Stimulated activated CD8-positive, alpha-beta memory T cell treated with anti-CD3 and anti-CD28 coated beads, Interleukin-7, amount 100 ng/mL, for 4 hours (primary cell): ENCODE measurements around the gene SLC24A3.

Source experiments
- DNase-seq, 2 donors: peaks; one replicate each; pipeline ENCODE4 v3.0.0-alpha.2; 2020; ENCODE audit warnings: low read depth in 2 of 2

Gene SLC24A3

GRCh38 chr20:19713822-19714578 lies 501.6 kb downstream of the SLC24A3 start:
- no peak for DNase-seq

GRCh38 chr20:19714579-19714840 lies 502.1 kb downstream of the SLC24A3 start:
- DNase-seq, result no peak

DNA sequence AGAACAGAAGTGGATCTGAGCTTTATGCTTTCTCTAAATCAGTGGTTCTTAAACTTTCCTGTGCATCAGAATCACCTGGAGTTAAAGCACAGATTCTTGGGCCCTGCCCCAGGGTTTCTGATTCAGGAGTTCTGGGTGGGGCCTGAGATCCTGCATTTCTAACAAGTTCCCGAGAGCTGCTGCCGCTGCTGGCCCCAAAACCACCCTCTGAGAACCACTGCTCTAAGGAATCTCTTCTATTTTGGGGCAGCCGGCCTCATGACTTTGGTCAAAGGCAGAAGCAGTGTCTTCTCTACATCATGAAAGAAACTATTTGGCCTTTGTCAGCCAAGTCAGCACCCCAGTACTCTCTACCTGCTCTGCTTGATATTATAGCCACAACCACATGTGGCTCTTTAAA lies 503.5 kb downstream of the SLC24A3 start:
- DNase-seq, result no peak

DNA sequence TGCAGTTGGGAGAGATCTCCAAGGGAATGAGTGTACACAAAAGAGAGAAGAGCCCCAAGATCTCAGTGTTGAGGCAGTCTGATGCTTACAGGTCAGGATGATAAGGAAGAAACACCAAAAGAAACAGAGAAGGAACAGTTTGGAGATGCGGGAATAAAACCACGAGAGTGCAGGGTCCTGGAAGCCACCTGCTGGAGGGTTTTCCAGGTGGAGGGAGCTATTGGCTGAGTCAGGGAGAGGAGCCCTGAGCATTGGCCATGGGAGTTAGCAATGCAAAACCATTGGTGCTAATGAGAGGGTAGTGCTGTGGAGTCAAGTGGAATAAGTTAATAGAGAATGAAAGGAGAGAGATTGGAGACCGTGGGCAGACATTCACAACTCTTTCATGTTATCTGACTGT lies 506.4 kb downstream of the SLC24A3 start:
- DNase-seq, result no peak

GRCh38 chr20:19720991-19721390 lies 508.5 kb downstream of the SLC24A3 start:
- DNase-seq, result no peak

- no peak for DNase-seq
Observed at GRCh38 chr20:19723051-19723450, 510.6 kb downstream of the SLC24A3 start.

- DNase-seq, result no peak
Observed at GRCh38 chr20:19723813-19724430, 511.5 kb downstream of the SLC24A3 start.

- DNase-seq, result no peak
Observed at GRCh38 chr20:19725373-19725772, 512.9 kb downstream of the SLC24A3 start.

- no peak for DNase-seq
Observed at GRCh38 chr20:19725814-19726525, 513.5 kb downstream of the SLC24A3 start.

- DNase-seq, result no peak
Observed at GRCh38 chr20:19727251-19727847, 514.9 kb downstream of the SLC24A3 start.

GRCh38 chr20:19729672-19730071 lies 517.2 kb downstream of the SLC24A3 start:
- DNase-seq, result no peak

- no peak for DNase-seq
Observed at GRCh38 chr20:19730706-19731105, 518.3 kb downstream of the SLC24A3 start.

GRCh38 chr20:19734811-19735210 lies 522.4 kb downstream of the SLC24A3 start:
- no peak for DNase-seq

GRCh38 chr20:19735446-19735845 lies 523.0 kb downstream of the SLC24A3 start:
- no peak for DNase-seq

- no peak for DNase-seq
Observed at GRCh38 chr20:19737025-19737424, 524.6 kb downstream of the SLC24A3 start.

GRCh38 chr20:19738951-19739350 lies 526.5 kb downstream of the SLC24A3 start:
- DNase-seq, result no peak

- no peak for DNase-seq
Observed at GRCh38 chr20:19739351-19739750, 526.9 kb downstream of the SLC24A3 start.

DNA sequence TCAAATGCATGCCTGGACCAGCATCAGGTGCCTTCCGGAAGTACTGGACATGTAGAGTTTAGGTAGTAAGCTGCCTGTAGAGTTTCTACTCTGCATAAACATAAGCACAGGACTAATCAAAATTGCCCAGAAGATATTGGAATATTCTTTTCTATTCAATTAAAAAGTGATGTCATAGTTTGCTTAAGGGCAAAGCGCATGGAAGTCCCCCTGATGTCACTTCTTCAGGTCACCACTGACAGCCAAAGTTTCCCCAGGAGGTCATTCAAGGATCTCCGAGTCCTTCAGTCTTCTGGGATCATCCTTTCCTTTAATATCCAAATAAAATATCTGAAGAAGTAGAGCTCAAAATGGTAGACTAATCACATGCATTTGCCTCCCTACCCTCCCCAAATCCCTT lies 528.1 kb downstream of the SLC24A3 start:
- no peak for DNase-seq

DNA sequence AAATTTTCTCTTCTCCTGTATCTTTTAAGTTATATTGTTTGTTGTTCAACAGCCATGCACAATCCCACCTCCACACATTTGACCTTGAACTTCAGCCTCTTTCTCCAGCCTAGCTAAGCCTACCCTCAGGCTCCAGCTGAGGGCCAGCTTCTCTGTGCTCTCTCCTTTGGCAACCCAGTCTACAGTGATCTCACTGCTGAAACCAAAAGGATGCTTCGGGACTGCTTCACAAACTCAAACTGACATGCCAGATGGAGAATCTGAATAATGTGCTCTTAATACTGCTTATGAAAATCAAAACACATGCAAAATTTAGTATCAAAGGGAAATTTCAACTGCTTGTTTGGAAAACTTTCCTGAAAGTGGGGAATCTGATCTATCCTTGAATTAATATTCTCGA lies 529.5 kb downstream of the SLC24A3 start:
- no peak for DNase-seq

- no peak for DNase-seq
Observed at GRCh38 chr20:19742974-19743639, 530.7 kb downstream of the SLC24A3 start.

DNA sequence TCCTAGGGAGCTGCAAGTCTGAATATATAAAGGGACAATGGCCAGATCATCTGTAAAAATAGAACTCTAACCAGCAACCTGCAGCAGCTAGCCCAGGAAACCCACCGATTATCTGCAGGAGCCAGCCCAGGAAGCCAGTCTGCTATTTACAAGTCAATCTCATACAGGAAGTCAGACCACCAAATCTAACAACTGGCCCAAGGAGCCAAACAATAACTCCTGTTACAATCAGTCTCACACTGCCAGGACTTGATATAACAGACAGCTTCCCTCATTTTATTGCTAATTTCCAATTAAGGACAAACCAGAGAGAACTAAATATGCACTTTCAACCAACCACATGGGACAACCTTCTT lies 531.2 kb downstream of the SLC24A3 start:
- DNase-seq, result no peak

DNA sequence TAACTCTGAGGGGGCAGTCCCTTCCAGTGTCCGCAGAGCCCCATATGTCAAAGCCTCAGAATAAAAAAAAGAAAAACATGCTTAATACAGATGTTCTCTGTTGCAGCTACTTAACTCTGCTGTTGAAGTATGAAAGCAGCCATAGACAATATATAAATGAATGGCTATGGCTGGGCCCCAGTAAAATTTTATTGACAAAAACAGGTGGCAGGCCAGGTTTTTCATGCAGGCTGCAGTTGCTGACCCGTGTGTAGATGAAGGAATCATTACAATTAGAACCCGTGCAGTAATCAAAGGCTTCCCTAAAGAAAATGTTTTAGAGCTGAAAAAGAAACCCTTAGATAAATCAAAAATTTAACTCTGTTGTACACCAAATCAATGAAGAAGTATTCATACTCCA lies 532.7 kb downstream of the SLC24A3 start:
- no peak for DNase-seq
